Fibroblast of the conjunctiva (primary cell): Measurements from ENCODE around the gene PTBP3.

Experiments
- DNase-seq: peaks from one replicate; pipeline ENCODE4 v3.0.0-alpha.2; 2010; ENCODE audit warnings: low read depth

Gene PTBP3

GRCh38 chr9:112360047-112360804 is 26.8 kb upstream of the PTBP3 start:
- DNase-seq, result no peak

GRCh38 chr9:112355427-112355897 is 22.0 kb upstream of the PTBP3 start:
- DNase-seq, result no peak

- no peak for DNase-seq
Observed at GRCh38 chr9:112354081-112354743, 20.8 kb upstream of the PTBP3 start.

GRCh38 chr9:112352209-112352608 is 18.8 kb upstream of the PTBP3 start:
- no peak for DNase-seq

- DNase-seq, result no peak
Observed at GRCh38 chr9:112351184-112351583, 17.8 kb upstream of the PTBP3 start.

- DNase-seq, result no peak
Observed at GRCh38 chr9:112349008-112349333, 15.6 kb upstream of the PTBP3 start.

- peak; percentile 76 for DNase-seq
Observed at GRCh38 chr9:112348257-112349007, 15.0 kb upstream of the PTBP3 start.

GRCh38 chr9:112341730-112342129 is 8.3 kb upstream of the PTBP3 start:
- no peak for DNase-seq

GRCh38 chr9:112339886-112340285 is 6.5 kb upstream of the PTBP3 start:
- DNase-seq, result no peak

GRCh38 chr9:112338561-112338960 is 5.1 kb upstream of the PTBP3 start:
- no peak for DNase-seq

- no peak for DNase-seq
Observed at GRCh38 chr9:112337547-112337946, 4.1 kb upstream of the PTBP3 start.

GRCh38 chr9:112334432-112334841 is 1.0 kb upstream of the PTBP3 start:
- DNase-seq, result no peak

- peak; percentile 87 for DNase-seq
Observed at GRCh38 chr9:112333639-112334431, 416 bp upstream of the PTBP3 start.

- no peak for DNase-seq
Observed at GRCh38 chr9:112332674-112332976, 794 bp downstream of the PTBP3 start.

- DNase-seq, result no peak
Observed at GRCh38 chr9:112332214-112332613, 1.2 kb downstream of the PTBP3 start.

GRCh38 chr9:112331674-112331952 is 1.8 kb downstream of the PTBP3 start:
- no peak for DNase-seq

GRCh38 chr9:112328545-112328944 is 4.9 kb downstream of the PTBP3 start:
- DNase-seq, result no peak

GRCh38 chr9:112327718-112328450 is 5.5 kb downstream of the PTBP3 start:
- no peak for DNase-seq

- DNase-seq, result no peak
Observed at GRCh38 chr9:112326194-112326593, 7.2 kb downstream of the PTBP3 start.

GRCh38 chr9:112325600-112325999 is 7.8 kb downstream of the PTBP3 start:
- no peak for DNase-seq

- DNase-seq, result no peak
Observed at GRCh38 chr9:112325127-112325526, 8.3 kb downstream of the PTBP3 start.

GRCh38 chr9:112323378-112323854 is 10.0 kb downstream of the PTBP3 start:
- DNase-seq, result no peak
